GM12892 (cell line): Measurements from ENCODE around the gene STARD7.
A peak's percentile ranks its signal among the peaks of the same experiment; 100 is the strongest.
"Not testable (repeated sequence)": the region's sequence is repeated elsewhere in the genome, so short reads cannot be mapped to it uniquely, and the experiment has no call there.

Experiments
- DNase-seq: peaks from one replicate; pipeline ENCODE4 v3.0.0; 2011; ENCODE audit not compliant: insufficient read length
- FAIRE-seq: peaks from 2 replicates; lab custom pipeline; 2011; peaks lifted over from hg19 to GRCh38; lab: Jason Lieb, UNC
- POLR2A ChIP-seq: IDR thresholded peaks from 2 replicates; pipeline ENCODE4 v1.6.1; 2011; ENCODE audit warnings: low read depth, low read length, control low read depth
- POLR2AphosphoS5 ChIP-seq: IDR thresholded peaks from 2 replicates; pipeline ENCODE4 v1.6.1; 2011; ENCODE audit warnings: low read depth, low read length, control low read depth
- TAF1 ChIP-seq: IDR thresholded peaks from 2 replicates; pipeline ENCODE4 v1.6.1; 2011; ENCODE audit warnings: low read depth, mild to moderate bottlenecking, control low read depth, low read length, borderline replicate concordance

STARD7 gene

DNA sequence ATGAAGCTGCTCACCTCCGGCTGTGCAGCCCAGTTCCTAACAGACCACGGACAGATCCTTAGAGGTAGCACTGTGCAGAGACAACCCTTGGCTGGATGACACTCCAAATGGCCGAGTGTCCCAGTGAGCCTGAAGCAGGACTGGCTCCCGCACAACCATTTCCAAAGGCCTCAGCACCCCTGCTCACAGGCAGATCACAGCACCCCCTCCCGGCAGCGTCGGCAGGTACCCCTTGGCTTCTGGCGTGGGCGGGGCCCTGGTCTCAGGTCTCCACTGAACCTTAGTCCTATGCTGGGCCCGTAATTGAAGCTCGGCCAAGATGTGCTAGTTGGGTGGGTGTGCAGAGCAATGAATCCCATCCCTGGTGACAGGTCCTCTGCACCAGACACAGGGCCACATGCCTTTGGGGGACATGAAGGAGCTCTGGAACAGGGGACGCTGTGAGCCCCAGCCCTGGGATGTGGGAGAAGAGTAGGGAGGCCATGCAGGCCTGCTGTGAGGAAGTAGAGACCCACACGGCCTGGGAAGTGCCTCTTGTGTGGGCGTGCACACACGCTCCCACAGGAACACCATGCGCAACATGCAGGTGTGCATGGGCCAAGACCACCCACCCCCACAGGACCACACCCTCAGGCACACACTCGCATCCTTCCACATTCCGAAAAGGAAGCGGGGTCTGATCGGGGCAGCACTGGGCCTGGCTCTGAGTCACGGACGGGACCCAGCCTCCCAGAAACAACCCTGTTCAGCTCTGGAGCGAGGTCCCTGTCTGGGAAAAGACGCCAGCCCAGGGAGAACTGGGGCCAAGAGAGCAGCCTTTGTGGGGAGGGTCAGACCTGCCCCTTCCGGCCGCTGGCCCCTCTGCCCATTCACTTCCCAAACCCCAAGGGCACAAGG is 66.2 kb downstream of the STARD7 start:
- TF ChIP-seq TAF1 (peak; percentile 59; the same call in 1 of the 2 replicates), POLR2A (peak; percentile 82), POLR2AphosphoS5 (peak; percentile 98)
- FAIRE-seq (peak; percentile 79), DNase-seq (no peak)

DNA sequence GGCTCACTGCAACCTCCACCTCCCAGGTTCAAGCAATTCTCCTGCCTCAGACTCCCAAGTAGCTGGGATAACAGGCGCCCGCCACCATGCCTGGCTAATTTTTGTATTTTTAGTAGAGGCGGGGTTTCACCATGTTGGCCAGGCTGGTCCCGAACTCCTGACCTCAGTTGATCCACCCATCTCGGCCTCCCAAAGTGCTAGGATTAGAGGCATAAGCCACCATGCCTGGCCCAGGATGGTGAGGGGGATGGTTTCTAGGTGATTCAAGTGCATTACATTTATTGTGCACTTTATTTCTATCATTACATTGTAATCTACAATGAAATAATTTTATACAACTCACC is 67.0 kb downstream of the STARD7 start:
- FAIRE-seq, DNase-seq: not testable (repeated sequence)

DNA sequence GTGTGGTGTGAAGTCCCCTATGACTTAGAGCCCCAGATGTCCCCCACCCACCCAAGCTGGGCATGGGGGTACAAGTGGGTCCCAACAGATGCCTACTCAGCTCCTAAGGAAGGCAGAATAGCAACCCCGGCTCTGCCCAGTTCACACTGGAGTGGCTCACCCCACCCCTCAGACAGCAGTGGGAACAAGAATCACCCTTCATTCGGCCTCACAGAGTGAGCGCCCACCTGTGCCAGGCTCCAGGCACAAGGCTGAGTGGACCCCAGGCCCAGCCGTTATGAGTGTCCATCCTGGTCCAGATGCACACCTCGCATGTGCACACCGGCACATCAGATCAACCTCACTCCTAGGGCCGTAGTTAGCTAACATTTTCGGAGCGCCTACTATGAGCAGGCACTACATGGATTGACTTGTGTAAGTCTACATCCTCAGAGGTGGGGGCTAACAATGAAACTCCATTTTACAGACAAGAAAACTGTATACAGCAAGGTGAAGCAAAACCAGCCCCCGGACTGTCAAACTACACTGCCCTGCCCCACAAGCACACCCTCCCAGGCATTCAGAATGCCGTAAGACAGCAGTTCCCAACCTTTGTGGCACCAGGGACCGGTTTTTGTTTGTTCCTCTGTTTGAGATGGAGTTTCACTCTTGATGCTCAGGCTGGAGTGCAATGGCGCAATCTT is 67.5 kb downstream of the STARD7 start:
- FAIRE-seq = no peak
- TF ChIP-seq POLR2AphosphoS5 (peak; percentile 90), TAF1 (no peak), POLR2A (peak; percentile 61)

DNA sequence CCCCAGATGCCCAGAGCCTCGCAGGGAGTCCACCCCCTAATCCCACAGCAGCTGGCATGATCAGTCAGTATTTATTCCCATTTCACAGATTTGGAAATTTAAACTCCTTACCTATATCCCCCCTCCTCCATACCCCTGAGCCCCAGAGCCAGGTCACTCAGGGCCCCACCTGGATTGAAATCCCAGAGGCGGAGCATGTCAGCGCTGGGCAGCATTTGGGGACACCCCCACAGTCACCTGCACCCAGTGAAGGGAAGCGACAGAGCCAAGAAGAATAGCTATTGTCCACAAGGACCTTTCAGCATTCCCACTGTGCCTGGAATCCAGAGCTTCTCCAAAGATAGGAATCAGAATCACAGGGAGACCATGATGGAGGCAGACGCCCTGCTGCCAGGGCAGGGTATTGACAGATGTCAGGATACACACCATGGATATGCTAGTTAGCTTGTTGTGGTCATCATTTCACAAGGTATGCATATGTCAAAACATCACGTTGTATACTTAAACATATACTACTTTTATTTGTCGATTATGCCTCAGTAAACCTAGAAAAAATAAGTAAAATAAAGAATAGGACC is 69.4 kb downstream of the STARD7 start:
- FAIRE-seq = no peak
- TF ChIP-seq POLR2AphosphoS5 (peak; percentile 74; the same call in 1 of the 2 replicates), POLR2A (peak; percentile 45), TAF1 (no peak)

More for the DNA sequence above, 67.5 kb downstream of the STARD7 start:
- DNase-seq = no peak

DNA sequence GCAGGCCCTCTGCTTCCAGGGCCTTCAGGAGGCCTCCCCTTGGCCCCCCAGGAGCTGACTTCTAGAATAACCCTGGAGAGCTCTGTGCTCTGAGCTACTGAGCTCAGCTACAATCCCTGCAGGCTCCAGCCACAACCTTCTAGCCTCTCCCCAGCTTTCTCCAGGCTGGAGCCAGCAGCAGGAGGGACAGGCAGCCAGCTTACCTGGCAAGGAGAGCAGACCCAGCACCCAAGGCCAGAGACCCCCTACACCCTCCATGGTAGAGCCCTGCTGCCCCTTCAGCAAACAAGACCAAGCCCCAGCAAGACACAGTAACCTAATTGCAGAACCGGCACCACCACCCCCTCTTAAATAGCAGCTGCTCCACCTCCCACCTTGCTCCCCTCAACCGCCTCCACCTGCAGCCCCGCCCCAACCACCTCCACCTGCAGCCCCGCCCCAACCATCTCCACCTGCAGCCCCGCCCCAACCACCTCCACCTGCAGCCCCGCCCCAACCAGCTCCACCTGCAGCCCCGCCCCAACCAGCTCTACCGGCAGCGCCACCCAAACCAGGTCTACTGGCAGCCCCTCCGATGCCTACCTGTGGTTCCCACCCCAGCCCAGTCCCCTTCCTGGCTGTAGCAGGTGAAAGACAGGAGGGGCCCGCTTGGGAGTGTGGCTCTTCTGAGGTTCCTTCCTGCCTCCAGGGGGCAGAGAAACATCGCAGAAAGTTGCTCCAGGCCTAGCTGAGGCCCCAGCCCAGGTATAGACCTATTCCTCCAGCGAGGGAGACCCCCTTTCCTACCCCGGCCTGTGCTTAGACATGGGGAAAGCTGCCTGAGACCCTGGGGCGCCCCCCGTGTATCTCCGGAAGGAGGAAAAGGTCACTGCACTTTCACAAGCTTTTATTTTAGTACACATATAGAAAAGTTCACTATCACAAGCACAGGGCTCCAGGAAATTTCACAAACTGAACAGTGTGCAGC is 70.2 kb downstream of the STARD7 start, which contains the start of gene ASTL:
Gene ASTL (minus strand): TSS at position 324 of the 967 bp plus-strand sequence. CDS start 66 bp downstream, at position 258.
- FAIRE-seq (peak; percentile 74), DNase-seq (no peak)
- no peak for TF ChIP-seq TAF1
- TF ChIP-seq POLR2AphosphoS5 = peak; percentile 78
- peak; percentile 81 for TF ChIP-seq POLR2A

More for the DNA sequence above, 69.4 kb downstream of the STARD7 start:
- DNase-seq = no peak

DNA sequence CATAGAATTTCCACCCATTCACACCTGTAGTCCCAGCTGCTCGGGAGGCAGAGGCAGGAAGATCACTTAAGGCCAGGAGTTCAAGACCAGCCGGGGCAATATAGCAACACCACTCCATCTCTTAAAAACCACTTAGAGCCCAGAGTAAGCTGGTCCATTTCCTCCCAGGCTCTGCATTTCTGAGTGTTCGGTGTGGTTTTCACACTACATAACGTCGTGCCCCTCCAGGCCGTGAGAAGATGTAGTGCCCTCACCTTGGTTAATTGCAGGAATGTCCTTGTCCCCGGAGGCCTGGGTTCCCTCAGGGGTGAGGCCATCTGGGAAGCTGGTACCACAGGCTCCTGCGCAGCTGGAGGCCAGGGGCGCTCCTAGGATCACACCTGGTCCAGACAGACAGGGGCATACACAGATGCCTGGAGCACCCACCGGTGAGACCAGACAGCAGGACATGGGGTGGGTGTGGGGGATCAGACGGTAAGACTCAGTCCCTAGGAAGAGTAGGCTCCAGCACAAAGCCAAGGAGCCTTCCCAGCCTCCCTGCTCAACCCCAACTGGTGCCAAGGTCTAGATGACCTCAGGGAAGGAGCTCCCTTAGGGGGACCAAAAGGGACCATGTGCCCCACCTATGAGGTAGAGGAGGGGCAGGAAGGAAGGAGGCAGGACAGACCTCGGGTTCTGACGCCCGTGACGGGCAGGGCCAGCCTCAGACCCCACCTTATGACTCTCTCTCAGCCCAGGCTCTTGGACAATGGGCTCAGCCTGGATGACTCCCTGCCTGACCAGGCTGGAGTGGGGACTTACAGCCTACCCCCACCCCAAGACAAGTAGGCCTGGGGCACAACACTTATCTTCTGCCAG is 71.1 kb downstream of the STARD7 start:
- FAIRE-seq = no peak
- TF ChIP-seq TAF1 = no peak
- peak; percentile 89 for TF ChIP-seq POLR2AphosphoS5
- TF ChIP-seq POLR2A = peak; percentile 77
- no peak for DNase-seq

DNA sequence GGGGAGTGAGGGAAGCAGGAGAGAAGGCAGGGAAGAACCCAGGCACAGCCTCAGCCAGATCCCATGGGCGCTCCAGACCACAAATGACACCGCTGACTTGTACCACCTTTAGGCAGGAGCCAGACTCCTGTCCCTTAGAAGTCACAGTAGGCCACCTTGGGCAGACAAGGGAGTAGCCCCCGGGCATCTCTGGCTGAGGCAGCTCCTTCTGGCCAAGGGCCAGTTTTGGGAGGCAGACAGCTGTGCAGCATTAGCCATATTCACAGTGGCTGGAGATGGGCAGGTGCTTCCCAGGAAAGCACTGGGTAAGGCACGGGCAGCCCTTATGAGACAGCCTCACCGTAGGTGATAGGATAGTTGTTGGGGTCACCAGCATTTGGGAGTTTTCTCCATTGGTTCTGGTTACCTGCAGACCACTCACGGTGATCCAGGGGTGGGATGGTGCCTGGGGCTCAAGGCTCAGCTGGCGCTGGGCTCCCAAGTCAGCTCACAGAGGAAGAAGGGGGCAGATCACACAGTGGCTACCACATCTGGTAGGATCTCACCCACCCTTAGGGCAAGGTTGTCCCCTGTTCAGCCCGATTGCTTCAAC is 72.4 kb downstream of the STARD7 start:
- no peak for FAIRE-seq

DNA sequence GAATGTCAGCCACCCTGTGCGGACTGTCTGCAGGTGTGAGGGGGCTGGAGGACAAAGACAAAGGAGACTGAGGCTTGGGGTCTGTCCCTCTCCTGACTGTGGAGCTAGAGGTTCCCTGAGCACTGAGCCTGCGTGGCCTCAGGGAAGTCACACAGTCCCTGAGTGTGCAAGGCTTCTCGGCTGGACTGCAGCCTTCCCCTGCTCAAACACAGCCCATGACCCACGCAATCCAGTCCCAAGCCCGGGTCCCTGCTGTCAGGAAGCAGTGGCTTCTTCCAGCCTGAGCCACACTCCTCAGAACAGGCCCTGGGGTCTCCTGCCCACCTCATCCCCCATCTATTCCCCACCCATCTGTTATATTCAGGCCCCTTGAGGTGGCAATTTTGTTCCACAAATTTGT is 73.0 kb downstream of the STARD7 start:
- FAIRE-seq = no peak
- TF ChIP-seq TAF1 (no peak), POLR2AphosphoS5 (no peak; the same call in 1 of the 2 replicates), POLR2A (peak; percentile 17; the same call in 1 of the 2 replicates)
- no peak for DNase-seq

More for the DNA sequence above, 72.4 kb downstream of the STARD7 start:
- DNase-seq = no peak
- TF ChIP-seq POLR2A = 0 out of 2 replicates have a peak, but pooled peaks have one; percentile 41
- TF ChIP-seq TAF1 = no peak
- TF ChIP-seq POLR2AphosphoS5 = peak; percentile 76

DNA sequence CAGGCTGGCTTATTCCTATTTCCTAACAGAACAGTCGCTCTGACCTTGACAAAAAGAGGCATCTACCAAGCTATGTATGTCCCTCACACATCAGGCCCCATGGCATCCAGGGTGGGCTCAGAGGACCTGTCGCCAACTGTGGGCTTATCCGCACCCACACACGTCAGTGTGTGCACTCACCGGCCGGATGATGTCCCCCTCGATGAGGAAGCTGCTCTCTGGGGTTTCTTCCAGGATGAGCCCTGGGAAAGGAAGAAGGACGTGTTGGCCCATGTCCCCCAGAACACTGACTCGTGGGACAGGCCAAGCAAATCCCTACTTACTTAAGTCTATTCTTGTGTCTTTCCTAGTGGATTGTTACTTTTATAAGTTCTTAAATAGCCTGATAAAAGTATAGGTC is 73.5 kb downstream of the STARD7 start:
- DNase-seq (no peak), FAIRE-seq (no peak)
- TF ChIP-seq POLR2A (no peak), TAF1 (no peak), POLR2AphosphoS5 (no peak; the same call in 1 of the 2 replicates)
